GM19193 (cell line): ENCODE data around the gene CD59.

Experiments
- POLR2A ChIP-seq: IDR thresholded peaks from 4 replicates; pipeline ENCODE4 v1.6.1; 2011; ENCODE audit not compliant: insufficient read depth, insufficient read length; ENCODE audit errors: extremely low read depth

Gene CD59

DNA sequence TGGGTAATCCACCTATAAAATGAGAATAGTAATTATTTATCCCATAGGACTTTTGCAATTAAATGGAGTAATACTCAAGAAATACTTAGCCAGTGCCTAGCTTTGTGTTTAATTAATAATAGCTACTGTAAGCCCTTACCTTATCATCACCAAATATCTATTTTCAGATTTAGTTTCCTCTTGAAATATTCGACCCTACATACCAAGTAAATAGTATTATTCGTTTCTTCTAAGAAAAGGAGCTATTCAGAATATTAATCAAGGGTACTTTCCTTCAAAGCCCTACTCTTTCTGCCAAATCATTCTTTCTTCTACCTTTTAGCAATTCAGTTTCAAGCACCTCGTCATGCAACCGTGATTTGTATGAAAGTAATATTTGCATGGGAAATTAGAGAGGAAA is 31.4 kb upstream of the CD59 start:
- TF ChIP-seq POLR2A: no peak

DNA sequence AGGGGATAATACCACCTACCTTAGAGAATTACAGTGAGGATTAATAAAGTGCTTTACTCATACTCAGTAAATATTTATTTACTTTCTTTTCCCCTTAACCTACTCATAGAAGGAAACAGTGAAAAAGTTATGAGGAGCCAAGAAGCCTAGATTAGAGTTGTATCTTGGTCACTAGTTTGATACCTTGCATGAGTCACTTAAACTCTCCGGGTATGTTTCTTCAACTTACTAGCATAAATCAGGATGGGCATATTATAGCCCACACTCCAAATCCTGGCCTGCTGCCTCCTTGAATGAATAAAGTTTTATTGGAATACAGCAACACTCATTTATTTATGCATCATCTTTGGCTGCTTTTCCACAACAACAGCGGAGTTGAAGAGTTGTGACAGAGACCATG is 29.9 kb upstream of the CD59 start:
- no peak for TF ChIP-seq POLR2A

DNA sequence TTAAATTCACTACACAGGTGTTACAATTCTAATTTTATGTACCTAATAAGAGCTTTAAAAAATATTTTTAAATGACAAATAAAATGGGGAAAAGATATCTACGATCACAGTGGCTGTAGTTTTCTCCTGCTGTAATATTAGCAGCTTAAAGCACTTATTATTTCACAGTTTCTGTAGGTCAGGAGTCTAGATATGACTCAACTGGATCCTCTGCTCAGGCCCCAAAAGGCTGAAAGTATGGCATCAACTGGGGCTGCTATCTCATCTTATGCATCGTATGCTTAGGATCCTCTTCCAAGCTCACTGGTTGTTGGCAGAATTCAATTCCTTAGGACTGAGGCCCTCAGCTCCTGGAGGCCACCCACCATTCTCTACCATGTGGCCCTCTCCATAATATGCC is 25.2 kb upstream of the CD59 start:
- no peak for TF ChIP-seq POLR2A

GRCh38 chr11:33753304-33753967 is 17.2 kb upstream of the CD59 start:
- TF ChIP-seq POLR2A: no peak

GRCh38 chr11:33751878-33752277 is 15.7 kb upstream of the CD59 start:
- TF ChIP-seq POLR2A: no peak

DNA sequence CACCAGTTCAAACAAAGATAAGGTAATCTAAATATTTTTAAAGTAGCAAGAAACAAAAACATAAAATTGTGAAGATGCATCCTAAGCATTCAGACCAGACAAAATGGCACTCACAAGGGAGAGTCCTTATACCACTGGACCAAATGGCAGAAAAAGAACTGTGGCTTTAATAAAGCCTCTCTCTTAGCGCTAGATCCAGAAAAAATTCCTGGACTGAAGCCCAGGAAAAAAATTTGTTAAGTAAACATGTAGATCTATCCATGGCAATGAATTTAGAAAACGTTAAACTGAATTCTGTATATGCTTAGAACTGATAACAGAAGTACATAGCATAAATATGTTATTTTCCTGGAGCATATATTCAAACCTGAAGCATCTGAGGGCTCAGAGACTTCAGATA is 11.8 kb upstream of the CD59 start:
- TF ChIP-seq POLR2A: no peak

DNA sequence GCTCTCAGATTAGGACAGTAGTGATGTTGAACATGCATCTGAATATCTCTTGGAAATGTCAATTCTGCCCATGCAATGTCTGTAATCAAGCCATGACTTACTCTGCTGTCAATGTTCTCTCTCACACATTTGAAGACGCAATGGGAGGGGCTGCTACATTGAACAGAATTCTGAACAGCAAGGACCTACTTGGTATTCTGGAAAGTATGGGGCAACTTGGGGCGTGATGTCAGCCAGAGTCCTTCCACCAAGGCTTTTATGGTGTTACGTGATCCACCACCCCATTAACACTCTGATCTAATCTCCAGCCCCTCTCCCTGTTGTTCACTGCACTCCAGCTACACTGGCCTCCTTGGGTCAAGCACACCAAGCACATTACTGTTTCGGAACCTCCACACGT is 7.1 kb upstream of the CD59 start:
- TF ChIP-seq POLR2A: no peak

DNA sequence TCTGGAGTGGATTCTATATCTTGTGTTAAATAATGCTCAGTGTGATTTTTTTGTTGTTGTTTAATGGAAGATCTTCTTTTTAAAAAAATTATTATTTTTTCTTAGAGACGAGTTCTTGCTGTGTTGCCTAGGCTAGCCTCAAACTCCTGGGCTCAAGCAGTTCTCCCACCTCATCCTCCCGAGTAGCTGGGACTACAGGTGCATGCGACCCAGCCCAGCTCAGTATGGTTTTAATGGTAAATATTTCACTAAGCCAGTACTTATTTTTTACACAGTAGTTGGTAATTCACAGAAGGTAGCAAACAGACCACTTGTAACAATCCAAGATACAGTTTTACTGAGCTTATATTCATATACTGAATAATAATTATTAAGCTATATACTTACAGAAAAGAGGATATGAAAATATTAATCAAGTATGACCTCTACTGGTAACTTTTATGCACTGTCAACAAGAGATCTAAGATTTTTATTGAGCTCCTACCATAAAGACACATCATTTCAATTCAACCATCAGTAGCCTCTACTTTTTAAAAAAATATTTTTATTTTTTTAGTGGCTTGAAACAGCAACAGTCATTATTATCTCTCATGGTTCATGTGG is 6.1 kb upstream of the CD59 start:
- TF ChIP-seq POLR2A: no peak

- TF ChIP-seq POLR2A: no peak
Measured at GRCh38 chr11:33741806-33742205, 5.6 kb upstream of the CD59 start.

DNA sequence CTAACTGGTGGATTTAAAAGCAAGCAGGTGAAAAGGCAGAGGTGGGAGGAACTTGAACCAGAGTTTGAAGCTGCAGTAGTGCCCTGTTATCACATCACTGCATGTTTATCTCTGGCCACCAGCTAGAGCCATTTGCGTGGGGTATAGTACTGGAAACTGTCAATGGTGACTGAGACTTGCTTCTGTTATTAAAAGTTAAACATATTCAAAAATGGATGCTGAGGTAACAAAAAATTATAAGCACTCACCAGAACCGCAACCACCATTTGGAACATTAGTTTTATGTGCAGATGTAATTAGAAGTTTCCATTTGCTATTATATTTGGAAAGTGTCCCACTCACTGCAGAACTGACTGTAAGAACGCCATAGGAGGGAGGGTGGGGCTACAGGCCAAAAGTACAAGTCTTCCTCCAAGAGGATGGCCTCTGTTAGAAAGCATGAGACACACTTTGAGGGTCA is 1.2 kb upstream of the CD59 start:
- TF ChIP-seq POLR2A: no peak

DNA sequence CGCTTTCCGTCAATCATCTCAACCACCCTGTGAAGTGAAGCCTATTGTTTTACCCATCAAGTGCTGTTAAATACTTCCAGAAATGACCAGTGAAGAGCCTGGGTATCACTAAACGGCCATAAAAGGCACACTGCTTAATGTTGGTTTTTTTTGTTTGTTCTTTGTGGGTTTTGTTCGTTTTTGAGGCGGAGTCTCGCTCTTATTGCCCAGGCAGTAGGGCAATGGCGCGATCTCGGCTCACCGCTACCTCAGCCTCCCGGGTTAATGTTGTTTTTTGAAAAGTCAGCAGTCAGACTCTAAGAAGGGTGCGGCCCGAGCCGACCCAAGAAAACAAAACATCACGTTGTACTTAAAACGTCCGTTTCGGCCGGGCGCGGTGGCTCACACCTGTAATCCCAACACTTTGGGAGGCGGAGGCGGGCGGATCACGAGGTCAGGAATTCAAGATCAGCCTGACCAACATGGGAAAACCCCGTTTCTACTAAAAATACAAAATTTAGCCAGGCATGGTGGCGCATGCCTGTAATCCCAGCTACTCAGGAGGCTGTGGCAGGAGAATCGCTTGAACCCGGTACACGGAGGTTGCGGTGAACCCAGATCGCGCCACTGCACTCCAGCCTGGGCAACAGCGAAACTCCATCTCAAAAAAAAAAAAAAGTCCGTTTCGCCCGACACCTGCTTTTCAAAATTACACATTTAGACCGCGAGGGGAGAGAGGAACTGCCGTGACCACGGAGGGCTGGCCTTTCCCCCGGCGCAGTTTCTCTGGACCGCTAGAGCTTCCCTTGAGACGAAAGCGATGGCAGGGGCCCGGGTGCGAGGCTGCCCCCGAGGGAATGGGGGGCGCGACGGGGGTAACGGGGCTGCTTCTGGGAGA is 714 bp downstream of the CD59 start:
- TF ChIP-seq POLR2A: no peak

DNA sequence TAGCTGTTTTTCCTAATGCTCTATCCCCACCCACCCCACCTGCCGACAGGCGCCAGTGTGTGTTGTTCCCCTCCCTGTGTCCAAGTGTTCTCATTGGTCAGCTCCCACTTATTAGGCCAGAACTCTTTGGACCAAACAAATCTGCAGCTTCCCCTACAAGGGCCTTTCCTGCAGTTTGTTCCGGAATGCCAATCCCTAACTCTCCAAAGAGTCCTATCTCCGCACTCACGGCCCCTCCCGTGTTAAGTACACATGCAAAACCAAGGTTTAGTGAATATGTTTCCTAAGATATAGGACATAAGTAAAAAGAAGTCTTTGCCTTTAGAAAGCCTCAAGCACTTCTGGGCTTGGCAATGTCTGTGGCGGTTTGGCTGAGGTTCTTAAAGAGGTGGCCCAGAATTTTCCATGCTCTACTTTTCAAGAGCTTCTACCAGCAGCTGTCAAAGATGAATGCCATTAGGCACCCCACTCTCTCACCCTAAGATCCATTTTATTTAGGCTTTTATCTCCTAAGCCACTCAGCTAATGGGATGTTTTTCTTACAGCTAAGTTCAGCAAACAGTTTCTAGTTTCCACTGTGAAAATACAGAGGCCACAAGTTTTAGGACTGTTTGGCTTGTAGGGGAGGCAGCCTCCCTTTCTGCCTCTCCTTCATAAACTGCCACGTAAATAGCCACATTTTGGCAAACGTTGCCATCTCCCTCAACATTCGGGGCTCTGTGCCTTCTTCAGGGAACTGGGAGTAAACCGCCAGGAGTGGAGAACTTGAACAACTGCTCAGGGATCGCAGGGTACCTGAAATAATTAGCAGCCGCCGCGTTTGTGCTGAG is 1.6 kb downstream of the CD59 start:
- TF ChIP-seq POLR2A: no peak

DNA sequence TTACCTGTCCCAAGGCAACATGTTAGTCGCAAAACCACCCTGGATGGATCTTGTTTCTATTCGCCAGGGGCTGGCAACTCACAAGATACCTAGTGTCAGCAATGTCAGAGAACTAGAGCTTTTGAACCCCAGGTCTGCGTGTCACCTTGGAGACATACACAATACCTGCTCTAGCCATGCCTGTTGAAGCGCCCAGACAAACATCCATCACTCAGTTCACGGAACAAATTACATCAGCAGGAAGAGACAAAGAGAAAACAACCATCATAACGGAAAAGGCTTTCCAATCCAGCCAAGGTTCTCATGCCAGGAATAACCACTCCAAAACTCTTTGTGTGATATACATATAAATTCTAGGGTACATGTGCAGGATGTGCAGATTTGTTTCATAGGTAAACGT is 2.2 kb downstream of the CD59 start:
- TF ChIP-seq POLR2A: no peak

DNA sequence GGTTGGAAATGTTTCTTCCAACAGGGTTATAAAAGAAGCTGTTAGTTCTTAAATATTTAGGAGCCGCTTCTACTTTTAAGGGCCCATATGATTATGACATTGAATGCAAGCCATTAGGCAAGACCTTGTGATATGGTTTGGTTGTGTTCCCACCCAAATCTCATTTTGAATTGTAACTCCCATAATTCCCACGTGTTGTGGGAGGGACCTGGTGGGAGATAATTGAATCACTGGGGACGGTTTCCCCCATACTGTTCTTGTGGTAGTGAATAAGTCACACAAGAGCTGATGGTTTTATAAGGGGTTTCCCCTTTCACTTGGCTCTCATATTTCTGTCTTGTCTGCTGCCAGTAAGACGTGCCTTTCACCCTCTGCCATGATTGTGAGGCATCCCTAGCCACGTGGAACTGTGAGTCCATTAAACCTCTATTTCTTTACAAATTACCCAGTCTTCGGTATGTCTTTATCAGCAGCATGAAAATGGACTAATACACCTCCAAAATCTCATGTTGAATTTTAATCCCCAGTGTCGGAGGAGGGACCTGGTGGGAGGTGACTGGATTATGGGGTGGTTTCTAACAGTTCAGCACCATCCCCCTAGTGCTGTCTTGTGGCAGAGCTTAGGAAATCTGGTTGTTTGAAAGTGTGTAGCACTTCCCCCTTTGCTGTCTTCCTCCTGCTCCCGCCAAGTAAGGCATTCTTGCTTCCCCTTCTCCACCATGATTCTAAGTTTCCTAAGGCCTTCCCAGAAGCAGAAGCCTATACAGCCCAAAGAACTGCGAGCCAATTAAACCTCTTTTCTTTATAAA is 4.3 kb downstream of the CD59 start:
- TF ChIP-seq POLR2A: no peak
